Neural cell (in vitro differentiated cells): ENCODE results near the gene PANK2. TPM values are rescaled to one million over a fixed set of nuclear protein-coding genes. Genes with fewer than 3 reads are reported as not detected.

Experiments used
- H2AFZ ChIP-seq: fragments of 200-600, 300-800 bp; sonication (generic), shearing (Covaris generic); 2 replicates; pipeline ENCODE4 v1.6.0; 2014; ENCODE audit warnings: low read depth, mild to moderate bottlenecking, antibody characterized with exemption, low read length, moderate library complexity
- H3F3A ChIP-seq: fragments of 200-600 bp; shearing (Covaris generic); 2 replicates; pipeline ENCODE4 v1.6.1; 2016; ENCODE audit warnings: mild to moderate bottlenecking, moderate library complexity, mixed read lengths, antibody characterized with exemption, low read length; ENCODE audit not compliant: insufficient read depth, poor library complexity, severe bottlenecking
- H3K27ac ChIP-seq: fragments of 200-600, 300-800 bp; sonication (generic), shearing (Covaris generic); 2 replicates; pipeline ENCODE4 v1.5.1; 2014; ENCODE audit warnings: mild to moderate bottlenecking, low read length, moderate library complexity
- H3K27me3 ChIP-seq: fragments of 300-800, 200-600 bp; sonication (generic), shearing (Covaris generic); 2 replicates; pipeline ENCODE4 v1.6.0; 2014; ENCODE audit warnings: mild to moderate bottlenecking, low read depth, low read length, moderate library complexity; ENCODE audit not compliant: insufficient read depth
- H3K36me3 ChIP-seq: fragments of 300-800, 200-600 bp; sonication (generic), shearing (Covaris generic); 2 replicates; pipeline ENCODE4 v1.5.1; 2014; ENCODE audit warnings: mild to moderate bottlenecking, antibody characterized with exemption, low read length, moderate library complexity; ENCODE audit not compliant: insufficient read depth
- H3K4me2 ChIP-seq: fragments of 300-800, 200-600 bp; sonication (generic), shearing (Covaris generic); 2 replicates; pipeline ENCODE4 v1.6.0; 2014; ENCODE audit warnings: mild to moderate bottlenecking, low read length
- H3K4me3 ChIP-seq: fragments of 300-800, 200-600 bp; sonication (generic), shearing (Covaris generic); 2 replicates; pipeline ENCODE4 v1.5.1; 2014; ENCODE audit warnings: mild to moderate bottlenecking, low read length, moderate library complexity
- H3K79me2 ChIP-seq: fragments of 200-600 bp; shearing (Covaris generic); replicated peaks from 2 replicates; pipeline ENCODE4 v1.6.0; 2014; ENCODE audit warnings: mild to moderate bottlenecking, low read length, moderate library complexity; ENCODE audit not compliant: insufficient read depth
- H3K9ac ChIP-seq: fragments of 300-800, 200-600 bp; sonication (generic), shearing (Covaris generic); 2 replicates; pipeline ENCODE4 v1.6.1; 2016; ENCODE audit warnings: mild to moderate bottlenecking, low read length, mixed read lengths
- H3K9me2 ChIP-seq: fragments of 200-600 bp; shearing (Covaris generic); 2 replicates; pipeline ENCODE4 v1.6.1; 2016; ENCODE audit warnings: mild to moderate bottlenecking, low read length, mixed read lengths; ENCODE audit not compliant: insufficient read depth
- H3K9me3 ChIP-seq: fragments of 200-600, 300-800 bp; sonication (generic), shearing (Covaris generic); 2 replicates; pipeline ENCODE4 v1.6.1; 2016; ENCODE audit warnings: mild to moderate bottlenecking, mixed run types, low read length, moderate library complexity, mixed read lengths
- H4K20me1 ChIP-seq: fragments of 200-600 bp; shearing (Covaris generic); 2 replicates; pipeline ENCODE4 v1.6.1; 2016; ENCODE audit warnings: mild to moderate bottlenecking, mixed run types; ENCODE audit not compliant: insufficient read depth
- EP300 ChIP-seq: fragments of 450-650 bp; conservative IDR thresholded peaks from 2 replicates; pipeline ENCODE4 v1.6.1; 2014; ENCODE audit warnings: antibody characterized with exemption, mild to moderate bottlenecking, moderate library complexity; ENCODE audit not compliant: poor library complexity, severe bottlenecking
- EZH2 ChIP-seq: fragments of 200-600, 300-800 bp; shearing (Covaris generic), sonication (generic); IDR thresholded peaks from 2 replicates; pipeline ENCODE4 v1.6.1; 2014; ENCODE audit warnings: antibody characterized with exemption, low read length, borderline replicate concordance, mild to moderate bottlenecking; ENCODE audit not compliant: insufficient read depth, poor library complexity, severe bottlenecking
- MXI1 ChIP-seq: fragments of 450-650 bp; conservative IDR thresholded peaks from 2 replicates; pipeline ENCODE4 v1.6.1; 2014; ENCODE audit warnings: antibody characterized with exemption, mild to moderate bottlenecking; ENCODE audit not compliant: poor library complexity, severe bottlenecking
- POLR2AphosphoS5 ChIP-seq: IDR thresholded peaks from 2 replicates; pipeline ENCODE4 v1.6.1; 2012
- RAD21 ChIP-seq: fragments of 450-650 bp; conservative IDR thresholded peaks from 2 replicates; pipeline ENCODE4 v1.6.1; 2014; ENCODE audit warnings: antibody characterized with exemption, mild to moderate bottlenecking, moderate library complexity
- SMC3 ChIP-seq: fragments of 450-650 bp; conservative IDR thresholded peaks from 2 replicates; pipeline ENCODE4 v1.6.1; 2014; ENCODE audit warnings: antibody characterized with exemption, mild to moderate bottlenecking, moderate library complexity; ENCODE audit not compliant: poor library complexity
- TAF1 ChIP-seq: IDR thresholded peaks from 2 replicates; pipeline ENCODE4 v1.6.1; 2012; ENCODE audit warnings: low read depth
- polyA plus RNA-seq: library from polyadenylated mRNA; depleted of rRNA; stranded (reverse); fragments of >200 nt; gene quantifications from 2 replicates; pipeline ENCODE4 v1.2.3, GENCODE V29; 2014
- TF ChIP-seq, protein P1 (sequence below): fragments of 450-650 bp; IDR thresholded peaks from 2 replicates; pipeline ENCODE4 v1.5.1; 2014; ENCODE audit warnings: antibody characterized with exemption, mild to moderate bottlenecking, moderate library complexity; ENCODE audit not compliant: poor library complexity, severe bottlenecking
- TF ChIP-seq, protein P2 (sequence below): IDR thresholded peaks from 2 replicates; pipeline ENCODE4 v1.6.1; 2012; ENCODE audit warnings: borderline replicate concordance

PANK2 gene
- polyA plus RNA-seq, 1 donor from 2014 or later: 41.7 TPM

DNA sequence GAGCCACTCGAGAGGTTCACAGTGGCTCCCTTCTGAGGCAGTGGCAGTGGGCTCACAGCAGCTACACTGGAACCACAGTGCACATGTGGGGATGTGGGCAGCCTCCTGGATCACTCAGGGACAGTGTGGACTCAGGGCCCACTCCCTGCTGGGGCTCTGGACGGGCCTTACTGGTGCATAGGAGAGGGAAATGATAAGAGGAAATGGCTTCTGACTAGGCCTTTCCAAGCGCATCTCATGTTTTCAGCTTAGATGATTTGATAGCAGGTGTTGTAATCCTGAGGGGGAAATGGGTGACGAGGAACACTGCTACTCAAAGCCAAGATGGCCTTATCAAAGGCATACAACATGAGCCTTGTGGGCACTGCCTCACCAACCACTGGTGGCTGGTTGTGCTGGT lies 44.0 kb downstream of the PANK2 start:
- H3K9me3 ChIP-seq: no peaks in the 10 kb centered on the region
- H3K27ac ChIP-seq: no peak overlapping the region
- no peak overlapping the region for H3K4me3 ChIP-seq
- H3F3A ChIP-seq: no peaks in the 10 kb centered on the region
- H3K9me2 ChIP-seq: no peaks in the 10 kb centered on the region
- no peak overlapping the region for H3K4me2 ChIP-seq
- no peak overlapping the region for H2AFZ ChIP-seq
- no peaks in the 10 kb centered on the region for H3K79me2 ChIP-seq
- no peaks in the 10 kb centered on the region for H3K27me3 ChIP-seq
- H3K9ac ChIP-seq: no peak overlapping the region
- TF ChIP-seq RAD21 (no peak), POLR2AphosphoS5 (no peak), SMC3 (no peak), EP300 (no peak)
- H4K20me1 ChIP-seq: no peaks in the 10 kb centered on the region
- peaks cover 12% of the 10 kb centered on the region for H3K36me3 ChIP-seq

DNA sequence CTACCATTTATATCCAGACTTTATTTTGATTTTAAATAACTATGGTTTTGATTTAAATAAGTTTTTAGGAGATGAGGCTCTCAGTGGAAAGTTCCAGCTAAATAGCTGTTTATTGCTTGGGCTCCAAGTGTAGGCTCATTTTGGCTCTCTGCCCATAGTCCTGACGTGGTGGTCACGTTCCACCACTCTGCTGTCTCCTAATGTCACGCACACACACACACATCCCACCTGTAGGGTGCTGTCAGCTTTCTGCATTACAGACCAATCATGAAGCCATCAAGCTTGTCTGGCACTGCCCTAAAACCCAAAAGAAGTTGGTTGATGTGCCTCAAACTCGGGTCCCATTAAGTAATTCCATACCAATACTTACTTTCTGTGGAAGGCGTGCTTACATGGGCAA lies 45.4 kb downstream of the PANK2 start:
- no peaks in the 10 kb centered on the region for H4K20me1 ChIP-seq
- no peaks in the 10 kb centered on the region for H3K79me2 ChIP-seq
- H2AFZ ChIP-seq: no peak overlapping the region
- H3K27ac ChIP-seq: no peak overlapping the region
- peaks cover 12% of the 10 kb centered on the region for H3K36me3 ChIP-seq
- H3K4me2 ChIP-seq: no peak overlapping the region
- no peak overlapping the region for H3K9ac ChIP-seq
- H3F3A ChIP-seq: no peaks in the 10 kb centered on the region
- H3K27me3 ChIP-seq: no peaks in the 10 kb centered on the region
- H3K9me3 ChIP-seq: no peaks in the 10 kb centered on the region
- H3K9me2 ChIP-seq: no peaks in the 10 kb centered on the region
- no peak overlapping the region for H3K4me3 ChIP-seq
- TF ChIP-seq MXI1: no peak
- TF ChIP-seq EP300: no peak
- TF ChIP-seq, protein P1, sequence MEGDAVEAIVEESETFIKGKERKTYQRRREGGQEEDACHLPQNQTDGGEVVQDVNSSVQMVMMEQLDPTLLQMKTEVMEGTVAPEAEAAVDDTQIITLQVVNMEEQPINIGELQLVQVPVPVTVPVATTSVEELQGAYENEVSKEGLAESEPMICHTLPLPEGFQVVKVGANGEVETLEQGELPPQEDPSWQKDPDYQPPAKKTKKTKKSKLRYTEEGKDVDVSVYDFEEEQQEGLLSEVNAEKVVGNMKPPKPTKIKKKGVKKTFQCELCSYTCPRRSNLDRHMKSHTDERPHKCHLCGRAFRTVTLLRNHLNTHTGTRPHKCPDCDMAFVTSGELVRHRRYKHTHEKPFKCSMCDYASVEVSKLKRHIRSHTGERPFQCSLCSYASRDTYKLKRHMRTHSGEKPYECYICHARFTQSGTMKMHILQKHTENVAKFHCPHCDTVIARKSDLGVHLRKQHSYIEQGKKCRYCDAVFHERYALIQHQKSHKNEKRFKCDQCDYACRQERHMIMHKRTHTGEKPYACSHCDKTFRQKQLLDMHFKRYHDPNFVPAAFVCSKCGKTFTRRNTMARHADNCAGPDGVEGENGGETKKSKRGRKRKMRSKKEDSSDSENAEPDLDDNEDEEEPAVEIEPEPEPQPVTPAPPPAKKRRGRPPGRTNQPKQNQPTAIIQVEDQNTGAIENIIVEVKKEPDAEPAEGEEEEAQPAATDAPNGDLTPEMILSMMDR: no peak
- TF ChIP-seq TAF1: no peak
- no peak for TF ChIP-seq POLR2AphosphoS5

DNA sequence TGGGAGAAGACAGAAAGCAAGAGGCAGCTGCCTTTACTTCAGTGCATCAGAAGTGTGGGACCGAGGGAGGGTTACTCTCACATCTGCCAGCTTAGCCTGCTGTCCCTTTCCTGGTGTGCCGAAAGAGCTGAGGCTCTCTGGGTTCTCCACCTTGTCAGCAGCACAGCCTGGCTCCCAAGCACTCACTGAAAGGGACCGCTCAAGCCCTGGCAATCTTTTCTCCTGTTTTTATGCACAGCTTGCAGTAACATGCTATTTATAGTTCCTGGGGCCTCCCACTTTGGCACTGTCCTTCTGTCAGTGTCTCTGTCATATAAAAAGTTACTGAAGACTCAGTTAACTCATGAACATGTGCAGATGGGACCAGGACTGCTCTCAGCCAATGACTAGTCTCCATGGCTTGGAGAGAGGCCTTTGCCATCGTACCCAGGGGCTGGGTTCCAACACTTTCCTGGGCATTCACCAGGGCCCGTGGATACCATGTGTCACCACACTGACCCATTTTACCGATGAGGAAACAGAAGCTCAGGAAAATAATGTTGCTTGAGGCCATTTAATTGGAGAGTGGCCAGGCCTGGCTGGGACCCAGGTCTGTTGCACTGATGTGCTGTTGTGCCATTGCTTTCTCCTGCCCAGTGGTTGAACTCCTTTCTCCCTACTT lies 46.2 kb downstream of the PANK2 start:
- H3K9me3 ChIP-seq: no peaks in the 10 kb centered on the region
- no peaks in the 10 kb centered on the region for H3K27me3 ChIP-seq
- H3K9me2 ChIP-seq: no peaks in the 10 kb centered on the region
- no peaks in the 10 kb centered on the region for H3K79me2 ChIP-seq
- H2AFZ ChIP-seq: no peak overlapping the region
- no peak overlapping the region for H3K4me2 ChIP-seq
- H3F3A ChIP-seq: no peaks in the 10 kb centered on the region
- H3K27ac ChIP-seq: no peak overlapping the region
- no peak overlapping the region for H3K4me3 ChIP-seq
- peaks cover 14% of the 10 kb centered on the region for H3K36me3 ChIP-seq
- H4K20me1 ChIP-seq: no peaks in the 10 kb centered on the region
- TF ChIP-seq, protein P2, sequence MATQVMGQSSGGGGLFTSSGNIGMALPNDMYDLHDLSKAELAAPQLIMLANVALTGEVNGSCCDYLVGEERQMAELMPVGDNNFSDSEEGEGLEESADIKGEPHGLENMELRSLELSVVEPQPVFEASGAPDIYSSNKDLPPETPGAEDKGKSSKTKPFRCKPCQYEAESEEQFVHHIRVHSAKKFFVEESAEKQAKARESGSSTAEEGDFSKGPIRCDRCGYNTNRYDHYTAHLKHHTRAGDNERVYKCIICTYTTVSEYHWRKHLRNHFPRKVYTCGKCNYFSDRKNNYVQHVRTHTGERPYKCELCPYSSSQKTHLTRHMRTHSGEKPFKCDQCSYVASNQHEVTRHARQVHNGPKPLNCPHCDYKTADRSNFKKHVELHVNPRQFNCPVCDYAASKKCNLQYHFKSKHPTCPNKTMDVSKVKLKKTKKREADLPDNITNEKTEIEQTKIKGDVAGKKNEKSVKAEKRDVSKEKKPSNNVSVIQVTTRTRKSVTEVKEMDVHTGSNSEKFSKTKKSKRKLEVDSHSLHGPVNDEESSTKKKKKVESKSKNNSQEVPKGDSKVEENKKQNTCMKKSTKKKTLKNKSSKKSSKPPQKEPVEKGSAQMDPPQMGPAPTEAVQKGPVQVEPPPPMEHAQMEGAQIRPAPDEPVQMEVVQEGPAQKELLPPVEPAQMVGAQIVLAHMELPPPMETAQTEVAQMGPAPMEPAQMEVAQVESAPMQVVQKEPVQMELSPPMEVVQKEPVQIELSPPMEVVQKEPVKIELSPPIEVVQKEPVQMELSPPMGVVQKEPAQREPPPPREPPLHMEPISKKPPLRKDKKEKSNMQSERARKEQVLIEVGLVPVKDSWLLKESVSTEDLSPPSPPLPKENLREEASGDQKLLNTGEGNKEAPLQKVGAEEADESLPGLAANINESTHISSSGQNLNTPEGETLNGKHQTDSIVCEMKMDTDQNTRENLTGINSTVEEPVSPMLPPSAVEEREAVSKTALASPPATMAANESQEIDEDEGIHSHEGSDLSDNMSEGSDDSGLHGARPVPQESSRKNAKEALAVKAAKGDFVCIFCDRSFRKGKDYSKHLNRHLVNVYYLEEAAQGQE: no peak
- TF ChIP-seq SMC3: no peak
- TF ChIP-seq POLR2AphosphoS5: no peak
- TF ChIP-seq EZH2: no peak
- no peak for TF ChIP-seq RAD21
- TF ChIP-seq EP300: no peak
- TF ChIP-seq, protein P1: no peak
- TF ChIP-seq TAF1: no peak
- no peak for TF ChIP-seq MXI1
- H3K9ac ChIP-seq: no peak overlapping the region
